Fibroblast of skin of scalp (primary cell): ENCODE measurements around the gene GTPBP6. TPM values are rescaled to one million over a fixed set of nuclear protein-coding genes. Genes with fewer than 3 reads are reported as not detected.

ENCODE experiments used
- DNase-seq: peaks from one replicate; pipeline ENCODE4 v3.0.0-alpha.2; 2013
- polyA plus RNA-seq, 2 experiments: library from polyadenylated mRNA; unstranded; fragments of 120-200 nt; gene quantifications; one replicate each; pipeline ENCODE4 v1.2.1, GENCODE V29; 2013; ENCODE audit not compliant: insufficient read length in 2 of 2

The GTPBP6 gene
- 39.1 TPM for polyA plus RNA-seq (2013, experiment 1 of 2; ENCODE audit: insufficient read length)
- polyA plus RNA-seq (2013, experiment 2 of 2; ENCODE audit: insufficient read length) = 36.9 TPM

GRCh38 chrX:318739-319578 is at the start of gene GTPBP6:
Gene GTPBP6 (minus strand): TSS chrX:318796. CDS start chrX:318787, 9 bp downstream.
- peak; percentile 100 for DNase-seq

- no peak for DNase-seq
Observed at GRCh38 chrX:367866-368265, 49.3 kb upstream of the GTPBP6 start.

- no peak for DNase-seq
Observed at GRCh38 chrX:367349-367748, 48.8 kb upstream of the GTPBP6 start.

- no peak for DNase-seq
Observed at GRCh38 chrX:363621-364375, 45.2 kb upstream of the GTPBP6 start.

GRCh38 chrX:362937-363620 is 44.5 kb upstream of the GTPBP6 start:
- DNase-seq = no peak

- no peak for DNase-seq
Observed at GRCh38 chrX:362351-362750, 43.8 kb upstream of the GTPBP6 start.

GRCh38 chrX:361231-362145 is 42.9 kb upstream of the GTPBP6 start:
- no peak for DNase-seq

GRCh38 chrX:360496-361150 is 42.0 kb upstream of the GTPBP6 start:
- DNase-seq = no peak

- no peak for DNase-seq
Observed at GRCh38 chrX:358651-359143, 40.1 kb upstream of the GTPBP6 start.

GRCh38 chrX:357693-358471 is 39.3 kb upstream of the GTPBP6 start:
- peak; percentile 26 for DNase-seq

GRCh38 chrX:357035-357692 is 38.6 kb upstream of the GTPBP6 start:
- no peak for DNase-seq

- peak; percentile 24 for DNase-seq
Observed at GRCh38 chrX:356385-357034, 37.9 kb upstream of the GTPBP6 start.

- DNase-seq = no peak
Observed at GRCh38 chrX:355329-356050, 36.9 kb upstream of the GTPBP6 start.

GRCh38 chrX:353566-354535 is 35.3 kb upstream of the GTPBP6 start:
- DNase-seq = no peak

- DNase-seq = no peak
Observed at GRCh38 chrX:352582-353314, 34.2 kb upstream of the GTPBP6 start.

GRCh38 chrX:352181-352580 is 33.6 kb upstream of the GTPBP6 start:
- no peak for DNase-seq

GRCh38 chrX:351736-352135 is 33.1 kb upstream of the GTPBP6 start:
- no peak for DNase-seq
